Liver (tissue), 9 donors: ENCODE measurements around the gene CRACDL. TPM values are rescaled to one million over a fixed set of nuclear protein-coding genes. Genes with fewer than 3 reads are reported as not detected.

ENCODE experiments used
- DNase-seq: peaks from one replicate; pipeline ENCODE4 v3.0.0-alpha.2; 2017; ENCODE audit warnings: low spot score
- H3K27ac ChIP-seq, 2 donors: one replicate each; pipeline ENCODE4 v1.7.0; 2013; ENCODE audit warnings: inconsistent platforms in 2 of 2, low read length in 2 of 2, control low read depth in 1 of 2, low read depth in 1 of 2, mild to moderate bottlenecking in 1 of 2
- H3K27me3 ChIP-seq, 4 donors: one replicate each; pipeline versions ENCODE4 v1.6.1 to v1.7.0; 2013; ENCODE audit warnings: low read length in 3 of 4, inconsistent platforms in 1 of 4, mild to moderate bottlenecking in 1 of 4, moderate library complexity in 1 of 4; ENCODE audit not compliant: control insufficient read depth in 4 of 4, insufficient read depth in 4 of 4
- H3K36me3 ChIP-seq, 4 donors: one replicate each; pipeline versions ENCODE4 v1.6.1 to v1.7.0; 2013; ENCODE audit warnings: low read length in 3 of 4, mild to moderate bottlenecking in 3 of 4, low read depth in 1 of 4, moderate library complexity in 1 of 4; ENCODE audit not compliant: control insufficient read depth in 4 of 4, insufficient read depth in 3 of 4
- H3K4me1 ChIP-seq, 4 donors: one replicate each; pipeline versions ENCODE4 v1.6.1 to v1.7.0; 2013; ENCODE audit warnings: low read length in 3 of 4, mild to moderate bottlenecking in 3 of 4, moderate library complexity in 1 of 4; ENCODE audit not compliant: control insufficient read depth in 4 of 4, insufficient read depth in 4 of 4
- H3K4me3 ChIP-seq, 3 donors: one replicate each; pipeline versions ENCODE4 v1.6.1 to v1.7.0; 2013; ENCODE audit warnings: low read length in 3 of 3, control low read depth in 1 of 3, low read depth in 1 of 3, mild to moderate bottlenecking in 1 of 3
- H3K9ac ChIP-seq, 2 donors: one replicate each; pipeline ENCODE4 v1.7.0; 2013; ENCODE audit warnings: low read length in 2 of 2, mild to moderate bottlenecking in 2 of 2, moderate library complexity in 2 of 2, control low read depth in 1 of 2, low read depth in 1 of 2
- H3K9me3 ChIP-seq, 4 donors: one replicate each; pipeline versions ENCODE4 v1.6.1 to v1.7.0; 2013; ENCODE audit warnings: low read length in 3 of 4; ENCODE audit not compliant: control insufficient read depth in 4 of 4
- EGR1 ChIP-seq, 2 donors: IDR thresholded peaks; 2 replicates each; pipeline ENCODE4 v1.6.1; 2016 to 2018; ENCODE audit warnings: antibody characterized with exemption in 2 of 2, low read depth in 2 of 2
- FOXA1 ChIP-seq: IDR thresholded peaks from 2 replicates; pipeline ENCODE4 v1.6.1; 2016; ENCODE audit warnings: antibody characterized with exemption
- FOXA2 ChIP-seq: IDR thresholded peaks from 2 replicates; pipeline ENCODE4 v1.6.1; 2016; ENCODE audit warnings: antibody characterized with exemption
- GABPA ChIP-seq, 2 donors: IDR thresholded peaks in 1 of 2; conservative IDR thresholded peaks in 1 of 2; 2 replicates each; pipeline ENCODE4 v1.6.1; 2016; ENCODE audit warnings: antibody characterized with exemption in 2 of 2, mild to moderate bottlenecking in 1 of 2, moderate library complexity in 1 of 2
- HNF4A ChIP-seq, 2 donors: conservative IDR thresholded peaks; 2 replicates each; pipeline ENCODE4 v1.6.1; 2016; ENCODE audit warnings: antibody characterized with exemption in 2 of 2, mild to moderate bottlenecking in 2 of 2
- HNF4G ChIP-seq: IDR thresholded peaks from 2 replicates; pipeline ENCODE4 v1.6.1; 2016; ENCODE audit warnings: antibody characterized with exemption
- JUND ChIP-seq, 2 donors: IDR thresholded peaks; 2 replicates each; pipeline ENCODE4 v1.6.1; 2016; ENCODE audit warnings: antibody characterized with exemption in 2 of 2
- MAX ChIP-seq: IDR thresholded peaks from 2 replicates; pipeline ENCODE4 v1.6.1; 2016; ENCODE audit warnings: antibody characterized with exemption
- NR2F2 ChIP-seq: IDR thresholded peaks from 2 replicates; pipeline ENCODE4 v1.6.1; 2016; ENCODE audit warnings: antibody characterized with exemption
- RAD21 ChIP-seq, 2 donors: IDR thresholded peaks; 2 replicates each; pipeline ENCODE4 v1.6.1; 2016; ENCODE audit warnings: antibody characterized with exemption in 2 of 2, mild to moderate bottlenecking in 2 of 2
- REST ChIP-seq: IDR thresholded peaks from 2 replicates; pipeline ENCODE4 v1.6.1; 2016; ENCODE audit warnings: antibody characterized with exemption, mild to moderate bottlenecking
- RXRA ChIP-seq, 2 donors: IDR thresholded peaks; 2 replicates each; pipeline ENCODE4 v1.6.1; 2017 to 2018; ENCODE audit warnings: antibody characterized with exemption in 2 of 2, mild to moderate bottlenecking in 1 of 2
- SP1 ChIP-seq: IDR thresholded peaks from 2 replicates; pipeline ENCODE4 v1.6.1; 2018; ENCODE audit warnings: antibody characterized with exemption, mild to moderate bottlenecking
- TAF1 ChIP-seq: conservative IDR thresholded peaks from 2 replicates; pipeline ENCODE4 v1.6.1; 2016; ENCODE audit warnings: antibody characterized with exemption, mild to moderate bottlenecking
- YY1 ChIP-seq: IDR thresholded peaks from 2 replicates; pipeline ENCODE4 v1.6.1; 2016; ENCODE audit warnings: antibody characterized with exemption, mild to moderate bottlenecking
- WGBS: extraction: QIAGEN DNeasy Blood & Tissue Kit; methylation state at CpG from one replicate; pipeline ENCODE4 v1.1.7; 2013; 5-methylcytosine and 5-hydroxymethylcytosine counted together
- polyA plus RNA-seq, 2 donors: library from polyadenylated mRNA; stranded (reverse) in 1 of 2; unstranded in 1 of 2; fragments of 200-250 nt in 1 of 2; fragments of >200 nt in 1 of 2; fragmentation: Nextera tagmentation in 1 of 2; extraction: Ambion mirVana in 1 of 2; gene quantifications; one replicate each; pipeline versions ENCODE4 v1.2.1 to v1.2.3, GENCODE V29; 2013 to 2015
- total RNA-seq, 2 donors: library from RNA; depleted of rRNA; stranded (reverse); fragments of >200 nt; gene quantifications; one replicate each; pipeline ENCODE4 v1.2.3, GENCODE V29; 2014
- TF ChIP-seq, protein P1 (sequence below): IDR thresholded peaks from 2 replicates; pipeline ENCODE4 v1.6.1; 2016; ENCODE audit warnings: antibody characterized with exemption
- TF ChIP-seq, protein P2 (sequence below): fragments of 150-350 bp; IDR thresholded peaks from 2 replicates; pipeline ENCODE4 v1.5.1; 2017; ENCODE audit warnings: improper control_type of control experiment, low read depth, low read length; ENCODE audit not compliant: missing input control
- TF ChIP-seq, protein P3 (sequence below): IDR thresholded peaks from 2 replicates; pipeline ENCODE4 v1.6.1; 2016; ENCODE audit warnings: antibody characterized with exemption
- donor health status: healthy.
- donor health status: healthy.
- donor health status: healthy.
- donor health status: healthy.
- donor health status: healthy.

Gene CRACDL
- total and polyA plus RNA-seq, 4 donors: 0.13 to 0.46 (median 0.29) TPM

DNA sequence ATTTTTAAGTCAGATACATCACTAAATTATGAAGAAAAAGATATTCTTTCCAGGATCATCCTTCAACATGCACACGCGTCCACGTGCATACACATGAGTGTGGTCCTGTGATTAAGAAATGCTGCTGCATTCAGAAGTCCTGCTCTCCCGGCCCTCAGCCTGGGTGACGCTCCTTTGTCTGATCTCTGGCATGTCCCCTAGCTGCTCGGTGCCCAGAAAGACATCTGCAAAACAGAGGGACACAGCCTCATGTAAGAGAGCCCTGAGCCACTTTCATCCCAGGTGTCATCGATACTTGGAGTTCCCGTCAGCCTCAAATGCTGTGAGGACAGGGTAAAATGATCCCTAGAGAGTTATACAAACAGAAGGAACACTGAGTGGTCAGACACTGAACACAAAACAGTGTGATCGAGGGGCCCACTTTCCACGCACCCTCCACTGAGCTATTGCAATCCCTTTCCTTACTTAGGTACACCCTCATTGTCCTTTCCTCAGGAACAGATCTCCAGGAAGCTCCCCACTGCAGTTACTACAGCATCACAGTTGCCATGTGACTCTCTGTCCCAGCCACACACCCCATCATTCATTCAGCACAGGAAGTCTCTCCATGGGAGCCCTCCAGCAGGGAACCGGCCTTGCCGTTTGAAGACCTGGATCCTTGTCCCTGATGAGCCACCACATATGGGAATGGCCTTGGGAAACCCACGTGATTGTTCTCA lies 32.1 kb downstream of the CRACDL start:
- DNase-seq: no peak
- TF ChIP-seq HNF4G: no peak
- no peak for TF ChIP-seq REST
- no peak for TF ChIP-seq YY1
- no peak for TF ChIP-seq NR2F2
- no peak for TF ChIP-seq FOXA2
- TF ChIP-seq, protein P1, sequence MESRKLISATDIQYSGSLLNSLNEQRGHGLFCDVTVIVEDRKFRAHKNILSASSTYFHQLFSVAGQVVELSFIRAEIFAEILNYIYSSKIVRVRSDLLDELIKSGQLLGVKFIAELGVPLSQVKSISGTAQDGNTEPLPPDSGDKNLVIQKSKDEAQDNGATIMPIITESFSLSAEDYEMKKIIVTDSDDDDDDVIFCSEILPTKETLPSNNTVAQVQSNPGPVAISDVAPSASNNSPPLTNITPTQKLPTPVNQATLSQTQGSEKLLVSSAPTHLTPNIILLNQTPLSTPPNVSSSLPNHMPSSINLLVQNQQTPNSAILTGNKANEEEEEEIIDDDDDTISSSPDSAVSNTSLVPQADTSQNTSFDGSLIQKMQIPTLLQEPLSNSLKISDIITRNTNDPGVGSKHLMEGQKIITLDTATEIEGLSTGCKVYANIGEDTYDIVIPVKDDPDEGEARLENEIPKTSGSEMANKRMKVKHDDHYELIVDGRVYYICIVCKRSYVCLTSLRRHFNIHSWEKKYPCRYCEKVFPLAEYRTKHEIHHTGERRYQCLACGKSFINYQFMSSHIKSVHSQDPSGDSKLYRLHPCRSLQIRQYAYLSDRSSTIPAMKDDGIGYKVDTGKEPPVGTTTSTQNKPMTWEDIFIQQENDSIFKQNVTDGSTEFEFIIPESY: no peak
- no peak for TF ChIP-seq GABPA (IDR thresholded peaks at IDR 0.05 in 1 of 2, conservative IDR thresholded peaks at IDR 0.05 in 1 of 2)
- TF ChIP-seq JUND (IDR thresholded peaks at IDR 0.05): no peak
- TF ChIP-seq TAF1: no peak
- no peak for TF ChIP-seq RXRA (IDR thresholded peaks at IDR 0.05)
- TF ChIP-seq, protein P2, sequence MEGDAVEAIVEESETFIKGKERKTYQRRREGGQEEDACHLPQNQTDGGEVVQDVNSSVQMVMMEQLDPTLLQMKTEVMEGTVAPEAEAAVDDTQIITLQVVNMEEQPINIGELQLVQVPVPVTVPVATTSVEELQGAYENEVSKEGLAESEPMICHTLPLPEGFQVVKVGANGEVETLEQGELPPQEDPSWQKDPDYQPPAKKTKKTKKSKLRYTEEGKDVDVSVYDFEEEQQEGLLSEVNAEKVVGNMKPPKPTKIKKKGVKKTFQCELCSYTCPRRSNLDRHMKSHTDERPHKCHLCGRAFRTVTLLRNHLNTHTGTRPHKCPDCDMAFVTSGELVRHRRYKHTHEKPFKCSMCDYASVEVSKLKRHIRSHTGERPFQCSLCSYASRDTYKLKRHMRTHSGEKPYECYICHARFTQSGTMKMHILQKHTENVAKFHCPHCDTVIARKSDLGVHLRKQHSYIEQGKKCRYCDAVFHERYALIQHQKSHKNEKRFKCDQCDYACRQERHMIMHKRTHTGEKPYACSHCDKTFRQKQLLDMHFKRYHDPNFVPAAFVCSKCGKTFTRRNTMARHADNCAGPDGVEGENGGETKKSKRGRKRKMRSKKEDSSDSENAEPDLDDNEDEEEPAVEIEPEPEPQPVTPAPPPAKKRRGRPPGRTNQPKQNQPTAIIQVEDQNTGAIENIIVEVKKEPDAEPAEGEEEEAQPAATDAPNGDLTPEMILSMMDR: no peak
- TF ChIP-seq, protein P3, sequence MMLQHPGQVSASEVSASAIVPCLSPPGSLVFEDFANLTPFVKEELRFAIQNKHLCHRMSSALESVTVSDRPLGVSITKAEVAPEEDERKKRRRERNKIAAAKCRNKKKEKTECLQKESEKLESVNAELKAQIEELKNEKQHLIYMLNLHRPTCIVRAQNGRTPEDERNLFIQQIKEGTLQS: no peak
- no peak for TF ChIP-seq EGR1 (IDR thresholded peaks at IDR 0.05; ENCODE audit: low read depth in 2 of 2)
- no peak for TF ChIP-seq RAD21 (IDR thresholded peaks at IDR 0.05)
- TF ChIP-seq HNF4A (conservative IDR thresholded peaks at IDR 0.05): no peak
- no peak for TF ChIP-seq SP1
- no peak for TF ChIP-seq MAX
- no peak for TF ChIP-seq FOXA1
- WGBS: 85% methylated on average over 13 of the region's 13 CpGs
- no peaks in the 10 kb centered on the region for H3K36me3 ChIP-seq
- no peak overlapping the region for H3K9ac ChIP-seq
- no peak overlapping the region for H3K4me3 ChIP-seq
- no peak overlapping the region for H3K27ac ChIP-seq
- H3K27me3 ChIP-seq: no peaks in the 10 kb centered on the region
- H3K9me3 ChIP-seq: no peaks in the 10 kb centered on the region
- H3K4me1 ChIP-seq: no peaks in the 10 kb centered on the region
